GM21360 (cell line): ENCODE data around the gene CPNE5.

Experiments
- ATAC-seq: cut with Tn5 transposase; IDR thresholded peaks from one replicate; pipeline ENCODE4 v1.9.1; 2021; ENCODE audit warnings: mild to moderate bottlenecking, moderate library complexity; ENCODE audit not compliant: unreplicated experiment

The CPNE5 gene

DNA sequence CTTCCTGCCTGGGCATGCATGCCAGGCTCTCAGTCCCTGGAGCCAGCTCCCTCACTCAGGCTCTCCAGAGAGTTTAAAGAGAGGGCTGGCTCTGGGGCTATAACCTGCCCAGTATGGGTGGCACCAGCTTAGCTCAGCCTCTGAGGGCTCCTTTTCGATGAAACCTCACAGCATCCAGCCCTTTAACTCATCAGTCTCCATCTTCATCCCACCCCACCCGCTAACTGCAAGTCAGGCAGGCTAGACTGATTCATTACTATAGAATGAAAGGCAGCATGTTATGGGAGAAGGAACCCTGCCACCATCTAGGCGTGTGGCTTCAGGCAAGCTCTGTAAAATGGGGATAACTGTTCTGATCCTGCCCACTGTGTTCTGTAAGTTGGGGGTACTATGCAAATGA lies 88.2 kb downstream of the CPNE5 start:
- no peak for ATAC-seq

DNA sequence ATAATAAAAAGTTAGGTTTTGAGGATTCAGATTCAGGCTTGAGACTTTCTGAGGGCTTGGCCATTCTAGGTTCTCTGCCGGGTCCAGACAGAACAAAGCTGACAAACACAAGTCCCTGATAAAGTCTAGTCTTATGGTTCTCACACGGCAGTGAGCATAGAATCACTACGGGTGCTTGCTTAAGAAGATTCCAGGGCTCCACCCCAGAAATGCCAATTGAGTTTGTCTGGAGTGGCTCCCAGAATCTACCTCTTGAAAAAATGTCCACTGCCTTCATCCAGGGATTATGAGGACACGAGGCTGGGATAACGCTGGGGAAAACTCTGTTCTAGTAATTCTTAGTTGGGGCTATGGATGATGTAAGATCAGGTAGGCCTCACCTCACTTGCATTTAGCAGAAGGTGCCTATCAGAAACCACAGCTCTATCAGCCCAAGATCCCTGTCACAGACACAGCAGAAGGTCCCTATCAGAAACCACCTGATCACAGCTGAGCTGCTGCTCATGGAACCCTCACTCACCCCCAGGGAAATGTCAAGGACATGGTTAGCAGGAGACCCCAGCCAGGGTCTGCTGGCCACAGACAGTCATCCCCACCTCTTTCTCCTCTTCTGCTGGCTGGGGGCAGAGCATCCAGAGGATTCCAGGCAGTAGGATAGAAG lies 89.3 kb downstream of the CPNE5 start:
- no peak for ATAC-seq

DNA sequence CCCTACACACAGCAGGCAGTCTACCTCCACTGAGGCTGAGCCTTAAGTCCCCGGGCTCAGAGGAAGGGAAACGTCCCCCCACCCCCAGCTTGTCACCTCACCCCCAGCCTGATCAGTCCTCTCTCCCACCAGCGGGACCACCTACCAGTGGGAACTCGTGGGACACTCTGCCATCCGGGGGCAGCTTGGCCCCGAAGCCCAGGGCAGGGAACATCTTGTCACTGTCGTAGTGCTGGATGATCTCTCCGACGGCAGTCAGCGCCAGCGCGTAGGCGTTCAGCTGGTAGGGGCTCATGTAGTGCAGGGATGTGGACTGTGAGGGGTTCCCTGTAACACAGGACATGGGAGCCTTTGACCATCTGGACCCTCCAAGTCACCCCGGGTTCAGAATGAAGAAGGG lies 93.0 kb downstream of the CPNE5 start:
- ATAC-seq: no peak

- ATAC-seq: no peak
Observed at GRCh38 chr6:36745836-36746235, 93.4 kb downstream of the CPNE5 start.

GRCh38 chr6:36745283-36745682 lies 94.0 kb downstream of the CPNE5 start:
- ATAC-seq: no peak

DNA sequence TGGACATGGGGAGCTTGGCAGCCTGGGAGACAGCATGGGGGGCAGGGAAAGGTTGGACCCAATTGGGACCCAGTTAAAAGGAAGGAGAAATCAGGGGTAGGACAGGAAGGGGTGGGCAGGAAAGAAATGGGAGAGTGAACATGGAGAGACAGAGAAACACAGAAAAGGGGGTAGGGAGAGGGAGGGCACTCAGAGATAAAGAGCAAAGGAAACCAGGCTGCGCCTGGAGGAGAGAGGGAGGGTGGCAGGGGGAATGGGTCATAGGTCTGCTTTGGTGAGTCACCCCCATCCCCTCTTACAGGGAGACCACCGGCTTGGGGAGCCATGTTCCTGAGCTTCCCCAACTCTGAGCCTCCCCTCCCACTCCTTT lies 95.0 kb downstream of the CPNE5 start:
- ATAC-seq: no peak

DNA sequence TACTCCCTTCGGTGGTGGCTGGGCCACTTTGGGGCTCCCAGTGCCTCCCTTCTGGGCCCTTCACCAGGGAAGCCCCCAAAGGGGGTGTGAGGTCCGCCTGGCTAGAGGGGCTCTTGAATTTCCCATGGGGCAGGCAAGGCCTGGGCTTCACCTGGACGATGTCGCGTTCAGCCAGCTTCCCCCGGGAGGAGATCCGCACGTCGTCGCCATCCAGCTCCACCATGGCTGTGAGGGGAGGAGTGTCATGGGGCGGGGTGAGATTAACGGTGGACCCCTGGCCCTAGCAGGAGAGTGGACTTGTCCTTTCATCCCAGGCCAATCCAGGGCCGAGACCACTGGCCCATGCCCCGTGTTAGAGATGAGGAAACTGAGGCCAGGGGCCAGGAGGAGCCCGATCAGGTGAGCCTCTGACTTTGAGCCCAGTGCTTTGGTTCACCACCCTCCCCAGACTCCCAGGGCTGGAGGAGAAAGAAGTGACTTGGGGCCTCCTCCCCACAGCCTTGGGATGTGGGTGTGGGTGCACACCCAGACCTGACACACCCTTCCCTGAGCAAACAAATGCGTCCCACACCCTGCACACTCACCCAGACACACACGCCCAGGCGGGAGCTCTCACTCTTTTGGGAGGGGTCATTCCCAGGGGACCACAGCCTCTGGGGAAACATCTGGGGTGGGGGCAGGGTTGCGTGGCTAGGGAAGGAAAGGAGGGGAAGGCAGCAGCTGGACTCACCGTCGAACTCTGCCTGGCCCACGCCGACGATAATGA lies 95.5 kb downstream of the CPNE5 start:
- ATAC-seq: no peak

DNA sequence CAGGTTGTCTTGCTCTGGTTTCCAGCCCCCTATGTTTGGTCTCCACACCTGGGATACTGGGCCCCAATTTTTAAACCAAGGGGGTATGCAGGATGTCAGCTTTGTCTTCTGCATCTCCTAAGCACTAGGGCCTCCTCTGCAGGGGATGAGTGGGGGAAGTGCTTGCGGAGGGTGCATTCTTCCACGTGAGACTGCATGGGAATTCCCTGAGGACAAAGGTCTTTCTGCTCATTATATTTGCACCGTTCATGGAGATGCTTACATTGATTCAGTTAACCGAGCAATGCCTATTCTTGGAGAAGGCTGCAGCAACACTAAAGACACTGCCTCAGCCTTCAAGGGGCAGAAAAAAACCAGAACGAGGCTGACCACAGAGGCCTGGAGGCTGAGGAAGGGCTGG lies 96.2 kb downstream of the CPNE5 start:
- no peak for ATAC-seq

GRCh38 chr6:36742146-36742545 lies 97.1 kb downstream of the CPNE5 start:
- ATAC-seq: no peak

GRCh38 chr6:36740818-36741179 lies 98.4 kb downstream of the CPNE5 start:
- ATAC-seq: no peak

GRCh38 chr6:36739947-36740817 lies 99.1 kb downstream of the CPNE5 start:
- no peak for ATAC-seq

DNA sequence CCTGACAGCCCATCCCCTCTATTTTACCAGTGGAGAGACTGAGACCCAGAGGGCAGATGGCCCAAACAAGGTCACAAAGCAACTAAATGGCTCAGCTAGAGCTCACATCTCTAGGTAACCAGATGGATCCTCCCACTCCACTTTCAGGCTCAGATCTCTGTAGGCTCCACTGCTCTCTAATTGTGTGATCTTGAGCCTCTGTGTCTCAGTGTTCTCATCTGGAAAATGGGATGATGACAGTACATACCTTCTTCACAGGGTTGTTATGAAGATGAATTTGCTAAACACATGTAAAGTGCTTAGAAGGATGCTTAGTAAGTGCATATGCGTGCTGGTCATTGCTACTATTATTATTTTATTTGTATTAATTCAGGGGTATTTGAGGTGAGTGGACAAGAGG lies 101.1 kb downstream of the CPNE5 start:
- no peak for ATAC-seq

GRCh38 chr6:36737043-36737785 lies 102.0 kb downstream of the CPNE5 start:
- ATAC-seq: no peak

DNA sequence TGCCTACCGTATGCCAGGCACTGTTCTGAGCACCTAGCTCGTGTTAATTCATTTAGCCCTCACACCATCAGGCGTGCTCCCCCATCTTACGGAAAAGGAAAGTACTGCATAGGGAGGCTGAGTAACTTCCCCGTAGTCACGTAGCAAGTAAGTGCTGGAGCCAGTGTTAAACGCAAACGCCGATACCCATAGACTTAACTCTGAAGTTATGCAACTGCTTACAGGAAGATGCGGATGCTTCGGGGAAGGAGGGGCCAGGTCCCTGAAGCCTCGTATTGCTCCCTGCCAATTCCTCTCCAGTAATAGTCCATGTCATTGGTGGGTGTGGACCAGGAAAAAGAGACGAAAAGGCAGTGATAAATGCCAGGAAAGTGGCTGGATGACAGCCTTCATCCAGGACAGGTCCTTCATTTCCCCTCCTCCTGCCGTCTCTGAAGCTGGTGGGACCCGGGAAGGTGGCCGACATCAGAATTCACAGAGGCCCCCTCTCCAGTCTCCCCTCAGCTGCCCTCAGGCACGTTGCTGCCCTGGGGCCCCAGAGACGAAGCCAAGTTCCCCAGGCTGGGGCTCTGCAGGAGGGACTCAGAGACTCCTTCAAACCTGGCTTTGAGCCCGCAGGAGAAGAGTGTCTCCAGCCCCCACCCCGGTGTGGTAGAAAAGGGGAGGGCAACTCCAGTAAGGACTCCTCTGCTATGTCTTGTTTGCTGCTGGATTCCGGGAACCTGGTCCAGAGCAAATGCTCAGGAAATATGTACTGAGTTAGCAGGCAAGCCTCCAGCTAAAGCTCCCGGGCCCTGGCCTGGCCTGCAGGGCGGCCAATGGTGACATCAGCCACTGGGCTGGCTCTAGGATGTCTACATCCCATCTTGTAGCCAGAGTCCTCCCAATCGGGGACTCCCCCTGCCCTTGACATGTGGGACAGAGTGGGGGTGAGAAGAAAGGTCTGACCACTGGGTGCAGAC lies 103.9 kb downstream of the CPNE5 start:
- no peak for ATAC-seq

GRCh38 chr6:36734486-36735060 lies 104.7 kb downstream of the CPNE5 start:
- ATAC-seq: no peak

DNA sequence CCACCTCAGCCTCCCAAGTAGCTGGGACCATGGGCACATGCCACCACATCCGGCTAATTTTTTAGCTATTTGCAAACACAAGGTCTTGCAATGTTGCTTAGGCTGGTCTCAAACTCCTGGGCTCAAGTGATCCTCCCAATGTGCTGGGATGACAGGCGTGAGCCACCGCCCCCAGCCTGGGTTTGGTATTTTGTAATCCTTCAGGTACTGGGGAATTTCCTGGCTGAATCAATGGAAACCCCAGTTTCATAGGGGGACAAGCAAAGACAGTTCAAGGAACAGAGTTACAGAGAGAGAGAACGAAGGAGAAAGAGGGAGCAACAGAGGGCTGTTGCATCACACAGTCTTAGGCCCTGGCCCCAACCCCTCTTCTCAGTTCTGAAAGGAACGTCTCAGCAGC lies 105.9 kb downstream of the CPNE5 start:
- ATAC-seq: no peak

GRCh38 chr6:36731622-36732310 lies 107.5 kb downstream of the CPNE5 start:
- ATAC-seq: no peak

DNA sequence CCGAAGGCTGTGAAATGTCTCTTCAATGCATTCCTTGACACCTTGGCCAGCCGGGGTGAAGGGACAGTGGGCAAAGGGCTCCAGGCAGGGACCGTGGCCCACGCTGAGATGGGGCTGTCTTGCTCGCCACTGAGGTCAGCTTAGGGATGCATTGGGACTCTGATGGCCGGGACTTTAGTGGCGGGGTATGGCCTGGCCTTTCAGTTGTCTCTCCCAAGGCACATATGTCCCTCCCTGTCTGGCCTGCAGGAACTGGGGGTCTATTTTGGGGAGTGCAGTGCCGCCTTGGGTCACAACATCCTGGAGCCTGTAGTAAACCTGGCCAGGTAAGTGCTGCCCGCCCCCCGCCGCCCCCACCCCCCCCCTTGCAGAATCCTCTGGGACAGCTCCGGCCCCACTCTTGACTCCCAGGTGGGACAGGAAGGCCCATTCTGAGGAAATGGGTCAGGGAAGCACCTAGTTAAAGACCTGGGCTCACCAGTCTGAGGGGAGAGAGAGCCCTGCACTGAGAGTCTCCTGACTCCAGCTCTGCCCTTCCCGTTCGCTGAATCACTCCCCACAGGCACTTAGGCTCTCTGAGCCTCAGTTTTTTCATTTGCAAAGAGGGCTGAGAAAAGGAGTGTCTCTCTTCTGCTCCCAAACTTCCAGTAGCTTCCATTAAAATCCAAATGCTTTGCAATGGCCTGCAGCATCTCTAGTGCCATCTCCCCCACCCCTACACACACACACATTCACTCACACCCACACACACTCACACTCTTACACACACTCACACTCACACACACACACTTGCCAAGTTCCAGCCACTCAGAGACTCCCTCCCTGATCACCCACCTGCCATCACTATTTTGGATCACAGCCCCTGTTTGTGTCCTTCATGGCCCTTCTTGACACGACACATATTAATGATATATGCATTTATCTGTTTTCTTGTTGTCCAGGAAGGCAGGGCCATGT lies 108.5 kb downstream of the CPNE5 start:
- no peak for ATAC-seq
